NCI-H187 treated with DMSO at 0.1 percent for 48 hours (cell line): ENCODE data around the gene ZSCAN5A.
"Not testable (repeated sequence)": the region's sequence is repeated elsewhere in the genome, so short reads cannot be mapped to it uniquely, and the experiment has no call there.

Experiments used
- DNase-seq: peaks from one replicate; lab custom pipeline; 2025; lab: John Stamatoyannopoulos, UW

Gene ZSCAN5A

DNA sequence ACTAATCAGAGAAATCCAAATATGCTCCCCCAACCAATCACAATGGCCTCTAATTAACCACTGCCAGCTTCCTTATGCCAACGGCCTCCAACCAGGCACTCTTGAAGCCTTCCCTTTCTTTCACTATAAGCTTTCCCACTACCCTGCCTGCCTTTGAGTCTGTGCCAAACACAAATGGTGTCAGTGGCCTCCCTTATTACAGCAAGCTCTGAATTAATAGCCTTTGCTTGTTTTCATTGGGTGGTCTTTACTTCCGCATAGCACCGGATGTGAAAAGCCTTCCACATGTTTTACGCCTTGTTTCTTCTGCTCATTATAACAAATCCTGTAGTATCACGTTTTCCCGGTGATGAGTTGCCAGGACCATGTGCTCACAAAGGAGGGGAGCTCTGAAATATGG, 43.5 kb downstream of the ZSCAN5A start:
- no peak for DNase-seq

DNA sequence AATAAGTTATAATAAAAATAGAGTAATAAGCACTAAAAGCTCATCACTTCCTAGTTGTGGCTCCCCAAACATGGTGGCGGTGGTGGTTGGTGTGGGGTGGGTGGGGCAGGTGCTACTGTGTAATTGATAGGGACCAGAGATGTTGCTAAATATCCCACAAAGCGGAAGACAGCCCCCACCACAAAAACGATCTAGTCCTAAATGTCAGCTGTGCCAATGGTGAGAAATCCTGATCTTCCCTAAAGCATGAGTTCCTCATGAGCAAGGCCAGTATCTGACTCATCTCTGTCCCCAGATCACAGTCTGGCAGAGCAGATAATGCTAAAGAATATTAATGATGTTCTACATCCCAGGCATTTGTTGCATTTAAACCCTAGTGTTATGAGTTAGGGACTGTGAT, 44.0 kb downstream of the ZSCAN5A start:
- no peak for DNase-seq

- DNase-seq: no peak
Measured at GRCh38 chr19:56269348-56269747, 45.3 kb downstream of the ZSCAN5A start.

DNA sequence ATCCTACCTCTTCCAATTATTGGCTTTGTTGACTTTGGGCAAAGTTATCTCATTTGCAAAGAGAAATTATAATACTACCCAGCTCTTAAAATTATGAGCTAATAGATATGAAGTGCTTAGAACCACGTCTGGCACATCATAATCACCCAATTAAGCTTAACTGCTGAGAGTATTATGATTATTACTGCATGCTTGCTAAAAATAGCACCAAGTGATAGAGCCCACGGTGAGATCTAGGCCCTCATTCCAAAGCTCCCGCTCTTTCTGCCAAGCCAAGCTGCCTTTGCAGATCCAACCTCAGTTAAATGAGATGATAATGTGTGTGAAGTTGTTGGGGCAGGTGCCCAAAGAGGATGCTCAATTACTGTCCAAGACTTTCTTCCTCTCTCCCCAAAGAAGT, 48.6 kb downstream of the ZSCAN5A start:
- DNase-seq: no peak

DNA sequence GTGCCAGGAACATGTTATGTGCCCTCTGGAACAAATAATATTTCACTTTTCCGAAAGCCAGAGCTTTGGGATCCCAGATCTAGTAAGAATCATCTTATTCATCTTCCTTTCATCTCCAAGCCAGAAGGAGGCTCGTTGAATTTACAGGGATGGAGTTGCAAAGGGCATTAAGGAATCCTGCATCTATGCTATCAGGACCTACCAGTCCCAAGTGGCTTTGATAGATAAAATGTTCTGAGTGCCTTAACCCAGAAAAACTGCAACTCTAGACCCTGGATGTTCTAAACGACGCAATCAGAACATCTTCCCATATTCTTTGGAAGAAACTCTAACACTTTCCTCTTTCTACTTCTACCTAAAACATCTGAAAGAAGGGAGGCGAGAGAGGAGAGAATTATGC, 51.3 kb downstream of the ZSCAN5A start:
- DNase-seq: no peak

GRCh38 chr19:56261932-56262331, 52.7 kb downstream of the ZSCAN5A start:
- DNase-seq: not testable (repeated sequence)

- no peak for DNase-seq
Measured at GRCh38 chr19:56261145-56261544, 53.5 kb downstream of the ZSCAN5A start.

GRCh38 chr19:56258272-56258671, 56.4 kb downstream of the ZSCAN5A start:
- DNase-seq: no peak

DNA sequence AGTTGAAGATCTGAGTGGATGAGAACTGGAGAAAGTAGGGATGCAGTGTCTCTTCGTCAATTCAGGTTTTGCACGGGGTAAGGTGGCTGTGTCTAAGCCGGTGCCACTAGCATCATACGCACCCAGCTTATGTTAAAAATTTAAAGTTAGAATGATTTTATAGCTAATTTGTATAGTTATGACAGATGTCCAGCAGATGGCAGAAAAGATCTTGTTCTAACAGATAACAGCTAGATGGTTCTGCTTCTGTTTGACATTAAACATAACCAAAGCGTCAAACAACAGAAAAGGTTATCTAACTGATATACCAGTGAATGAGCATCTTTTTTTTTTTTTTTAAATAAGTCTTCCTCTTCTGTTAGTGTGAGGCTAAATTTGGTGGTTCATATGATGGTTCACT, 60.9 kb downstream of the ZSCAN5A start:
- DNase-seq: no peak

GRCh38 chr19:56252699-56253422, 61.8 kb downstream of the ZSCAN5A start:
- peak; percentile 16 for DNase-seq

- DNase-seq: not testable (repeated sequence)
Measured at GRCh38 chr19:56248736-56249338, 65.8 kb downstream of the ZSCAN5A start.

DNA sequence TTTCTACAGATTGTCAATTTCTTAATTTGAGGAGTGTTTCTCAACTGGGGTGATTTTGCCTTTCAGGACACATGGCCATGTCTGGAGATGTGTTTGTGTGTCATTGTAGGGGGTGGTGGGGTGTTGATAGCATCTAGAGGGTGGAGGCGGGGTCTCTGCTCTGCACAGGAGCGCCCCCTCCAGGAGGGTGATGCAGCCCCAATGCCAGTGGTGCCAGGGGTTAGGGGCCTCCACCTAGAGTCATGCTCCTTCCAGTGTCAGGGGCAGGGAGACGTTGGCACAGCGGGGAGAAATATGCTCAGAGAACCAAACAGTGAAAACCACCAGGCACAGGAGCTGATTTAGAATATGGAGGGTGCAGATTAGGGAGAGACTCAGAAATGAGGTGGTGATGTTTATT, 68.9 kb downstream of the ZSCAN5A start:
- DNase-seq: not testable (repeated sequence)

DNA sequence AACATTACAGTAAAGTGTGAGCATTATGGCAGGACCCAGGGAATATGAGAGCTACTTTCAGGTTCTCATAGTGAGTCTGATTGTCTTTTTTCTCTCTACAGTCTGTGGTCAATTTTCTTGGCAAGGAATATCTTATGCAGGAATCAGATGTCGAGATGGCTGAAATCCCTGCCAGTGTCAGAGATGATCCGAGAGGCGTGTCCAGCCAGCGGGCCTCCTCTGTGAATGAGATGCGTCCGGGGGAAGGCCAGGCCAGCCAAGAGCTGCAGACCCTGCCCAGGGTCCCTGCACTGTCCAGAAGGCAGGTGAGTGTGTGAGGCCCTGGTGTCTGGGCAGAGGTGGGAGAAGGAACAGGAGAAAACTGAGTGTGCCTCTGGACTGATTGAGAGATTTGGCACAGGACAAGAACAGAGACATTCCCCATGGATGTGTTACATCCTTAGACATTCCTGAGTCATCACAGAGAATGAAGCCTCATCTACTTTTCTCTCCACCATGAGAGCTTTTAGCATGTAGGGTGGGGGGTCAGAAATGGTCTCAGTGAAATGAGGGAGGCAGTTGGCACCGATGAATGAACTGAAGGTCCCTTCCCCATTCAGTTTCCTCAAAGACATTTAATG, 69.4 kb downstream of the ZSCAN5A start:
- DNase-seq: no peak

DNA sequence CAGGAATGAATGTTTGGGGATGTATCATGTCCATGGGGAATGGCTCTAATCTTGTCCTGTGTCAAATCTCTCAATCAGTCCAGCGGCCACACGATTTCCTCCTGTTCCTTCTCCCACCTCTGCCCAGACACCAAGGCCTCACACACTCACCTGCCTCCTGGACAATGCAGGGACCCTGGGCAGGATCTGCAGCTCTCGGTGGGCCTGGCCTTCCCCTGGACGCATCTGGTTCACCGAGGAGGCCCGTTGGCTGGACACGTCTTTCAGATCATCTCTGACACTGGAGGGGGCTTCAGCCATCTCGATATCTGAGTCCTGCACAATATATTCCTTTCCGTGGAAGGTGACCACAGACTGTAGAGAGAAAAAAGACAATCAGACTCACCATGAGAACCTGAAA, 91.2 kb downstream of the ZSCAN5A start:
- no peak for DNase-seq

DNA sequence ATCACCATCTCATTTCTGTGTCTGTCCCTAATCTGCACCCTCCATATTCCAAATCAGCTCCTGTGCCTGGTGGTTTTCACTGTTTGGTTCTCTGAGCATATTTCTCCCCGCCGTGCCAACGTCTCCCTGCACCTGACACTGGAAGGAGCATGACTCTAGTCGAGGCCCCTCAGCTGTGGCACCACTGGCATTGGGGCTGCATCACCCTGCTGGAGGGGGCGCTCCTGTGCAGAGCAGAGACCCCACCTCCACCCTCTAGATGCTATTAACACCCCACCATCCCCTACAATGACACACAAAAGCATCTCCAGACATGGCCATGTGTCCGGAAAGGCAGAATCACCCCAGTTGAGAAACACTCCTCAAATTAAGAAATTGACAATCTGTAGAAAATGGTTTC, 91.7 kb downstream of the ZSCAN5A start:
- DNase-seq: no peak

DNA sequence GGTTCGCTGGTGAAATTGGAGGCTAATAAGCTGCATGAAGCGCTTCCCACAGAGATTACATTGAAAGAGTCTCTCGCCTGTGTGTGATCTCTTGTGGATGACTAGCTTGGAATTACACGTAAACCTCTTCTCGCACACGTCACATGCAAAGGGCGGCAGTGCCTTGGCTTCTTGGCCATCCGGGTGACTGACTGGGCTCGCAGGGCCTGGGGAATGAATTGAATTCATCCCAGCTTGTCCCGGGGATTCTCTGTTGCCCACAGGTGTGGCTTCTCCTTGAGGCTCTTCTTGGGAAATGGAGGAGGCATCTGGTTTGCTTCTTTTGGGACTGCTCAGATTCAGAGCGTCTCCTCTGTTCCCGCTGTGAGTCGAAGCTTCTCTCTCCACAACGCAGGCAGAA, 92.8 kb downstream of the ZSCAN5A start:
- no peak for DNase-seq

GRCh38 chr19:56221442-56221841, 93.2 kb downstream of the ZSCAN5A start:
- DNase-seq: not testable (repeated sequence)

DNA sequence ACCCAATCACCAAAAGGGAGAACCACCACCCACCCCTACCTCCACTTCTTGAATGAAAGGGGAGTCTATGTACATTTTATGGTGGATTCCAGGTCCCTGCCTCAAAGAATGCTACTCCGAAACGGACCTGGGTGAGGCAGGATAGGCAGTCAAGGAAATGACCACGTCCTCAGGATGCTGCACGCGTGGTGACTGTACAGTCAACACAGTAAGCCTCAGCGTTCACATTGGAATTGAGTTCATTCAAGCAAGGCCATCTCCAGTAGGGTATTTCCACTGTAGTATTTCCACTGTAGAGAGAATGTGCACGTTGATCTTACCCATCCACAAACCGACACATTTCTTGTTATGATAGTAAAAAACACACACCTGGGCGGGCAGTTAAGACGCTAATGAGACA, 95.7 kb downstream of the ZSCAN5A start:
- no peak for DNase-seq

DNA sequence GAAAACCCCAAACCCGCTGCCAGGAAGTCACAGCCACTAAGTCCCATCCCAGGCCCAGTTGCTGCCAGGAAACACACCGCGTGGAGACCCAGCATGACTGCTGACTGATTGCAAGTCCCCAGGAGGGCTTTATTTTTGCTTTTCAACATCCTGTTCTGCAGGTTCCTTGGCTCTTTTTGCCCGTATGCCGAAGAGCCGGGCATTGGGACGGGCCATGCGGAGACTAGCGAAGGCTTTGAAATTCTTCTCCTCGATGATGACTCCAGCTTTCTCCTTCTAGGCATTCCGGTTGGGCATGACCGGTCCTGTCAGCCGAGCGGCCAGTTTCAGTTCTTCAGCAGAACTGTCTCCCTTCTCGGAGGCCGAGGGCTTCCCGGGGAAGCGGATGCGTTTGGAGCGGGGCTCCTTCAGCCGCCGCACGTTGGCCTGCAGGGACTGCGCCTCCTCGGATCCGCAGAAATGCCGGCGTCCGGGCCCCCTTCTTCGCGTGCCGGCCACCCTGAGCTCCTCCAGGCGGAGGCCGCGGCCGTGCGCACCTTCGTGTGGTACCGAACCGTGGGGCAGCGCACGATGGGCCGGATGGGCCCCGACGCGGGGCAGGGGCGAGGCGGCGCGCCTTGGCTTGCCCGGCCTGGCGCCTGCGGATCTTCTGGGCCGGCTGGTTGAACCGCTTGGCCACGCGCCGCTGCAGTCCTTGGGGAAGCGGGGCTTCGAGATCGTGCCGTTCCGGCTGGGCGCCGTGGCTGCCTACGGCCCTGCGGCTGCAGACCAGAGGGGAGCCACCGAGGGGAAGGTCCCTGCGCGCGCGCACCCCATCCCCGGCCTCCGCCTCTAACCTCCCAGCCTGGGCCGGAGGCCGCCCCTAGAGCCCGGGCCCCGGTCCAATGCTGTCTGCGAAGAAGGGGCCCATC, 97.3 kb downstream of the ZSCAN5A start:
- DNase-seq: no peak

DNA sequence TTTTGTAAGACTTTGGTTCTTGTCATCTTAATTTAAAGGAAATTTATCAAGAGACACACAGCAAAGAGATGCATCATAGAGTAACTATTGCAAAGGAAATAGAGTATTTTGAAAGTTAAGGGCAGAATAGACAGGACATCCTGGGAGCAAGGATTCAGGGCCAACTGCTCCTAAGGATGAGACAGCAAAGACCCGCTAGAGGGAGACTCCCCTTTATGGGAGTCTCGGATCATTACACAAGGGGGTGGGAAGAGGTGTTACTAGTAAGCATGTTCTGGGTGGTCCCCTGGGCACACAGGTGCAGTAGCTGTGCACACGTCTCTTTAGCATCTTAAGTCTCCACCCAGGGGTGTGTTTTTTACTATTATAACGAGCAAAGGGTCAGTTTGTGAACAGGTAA, 102.9 kb downstream of the ZSCAN5A start:
- no peak for DNase-seq

DNA sequence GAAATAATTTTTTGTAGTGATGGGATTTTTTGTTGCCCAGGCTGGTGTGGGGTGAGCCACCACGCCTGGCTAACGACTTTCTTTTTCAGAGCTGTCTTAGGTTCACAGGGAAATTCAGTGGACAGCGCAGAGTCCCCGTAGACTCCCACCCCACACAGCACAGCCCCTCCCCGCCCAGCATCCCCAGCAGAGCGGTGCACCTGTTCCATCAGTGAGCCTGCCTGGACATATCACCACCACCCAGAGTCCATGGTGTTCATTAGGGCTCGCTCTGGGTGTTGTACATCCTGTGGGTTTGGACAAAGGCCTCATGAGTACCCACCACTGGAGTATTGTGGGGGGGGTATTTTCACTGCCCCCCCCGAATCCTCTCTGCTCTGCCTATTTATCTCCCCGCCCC, 104.6 kb downstream of the ZSCAN5A start:
- DNase-seq: not testable (repeated sequence)

DNA sequence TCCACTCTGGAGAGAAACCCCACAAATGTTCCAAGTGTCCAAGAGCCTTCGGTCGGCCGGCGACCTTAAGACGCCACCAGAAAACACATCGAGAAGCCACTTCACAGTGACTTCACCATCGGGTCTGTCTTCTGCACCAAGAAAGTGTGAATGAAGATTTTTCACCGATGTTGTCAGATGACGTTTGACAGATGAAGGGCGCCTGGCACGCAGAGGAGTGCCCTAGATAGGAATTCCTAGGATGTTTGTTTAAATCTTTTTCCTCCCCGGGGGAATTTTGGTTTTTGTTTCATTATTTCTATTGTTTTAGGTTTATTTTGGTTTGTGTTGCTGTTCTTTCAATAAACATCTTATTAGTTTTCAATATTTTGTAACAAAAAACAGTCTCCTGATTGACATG, 105.5 kb downstream of the ZSCAN5A start:
- DNase-seq: no peak
